GM21576 (cell line): ENCODE measurements around the gene ABCA2.

Experiments
- ATAC-seq: cut with Tn5 transposase; IDR thresholded peaks from one replicate; pipeline ENCODE4 v1.9.1; 2021; ENCODE audit warnings: mild to moderate bottlenecking, moderate library complexity; ENCODE audit not compliant: unreplicated experiment

The ABCA2 gene

GRCh38 chr9:136982232-136983051 lies 45.6 kb downstream of the ABCA2 start, which contains the start of gene LCNL1:
Gene LCNL1 (plus strand): TSS chr9:136982993. CDS start chr9:136983587, 594 bp downstream.
- no peak for ATAC-seq

GRCh38 chr9:136981588-136982231 lies 46.3 kb downstream of the ABCA2 start:
- no peak for ATAC-seq

GRCh38 chr9:136980669-136981478 lies 47.2 kb downstream of the ABCA2 start:
- ATAC-seq: no peak

GRCh38 chr9:136979769-136980587 lies 48.1 kb downstream of the ABCA2 start:
- ATAC-seq: no peak

GRCh38 chr9:136978865-136979544 lies 49.0 kb downstream of the ABCA2 start:
- no peak for ATAC-seq

- no peak for ATAC-seq
These were observed 49.8 kb downstream of the ABCA2 start for GRCh38 chr9:136978073-136978864.

- ATAC-seq: no peak
These were observed 50.4 kb downstream of the ABCA2 start for GRCh38 chr9:136977649-136978072.

- no peak for ATAC-seq
These were observed 50.8 kb downstream of the ABCA2 start, which contains the start of gene PTGDS for GRCh38 chr9:136977223-136977622. Gene PTGDS (plus strand): TSS chr9:136977504. CDS start chr9:136977579, 75 bp downstream.

GRCh38 chr9:136975644-136976043 lies 52.4 kb downstream of the ABCA2 start:
- ATAC-seq: no peak

GRCh38 chr9:136974817-136975535 lies 53.1 kb downstream of the ABCA2 start:
- ATAC-seq: no peak

- no peak for ATAC-seq
These were observed 54.1 kb downstream of the ABCA2 start for GRCh38 chr9:136973618-136974617.

GRCh38 chr9:136972743-136973142 lies 55.3 kb downstream of the ABCA2 start:
- ATAC-seq: no peak

GRCh38 chr9:136972335-136972734 lies 55.7 kb downstream of the ABCA2 start:
- no peak for ATAC-seq

GRCh38 chr9:136971746-136972145 lies 56.3 kb downstream of the ABCA2 start:
- no peak for ATAC-seq

- no peak for ATAC-seq
These were observed 57.7 kb downstream of the ABCA2 start for GRCh38 chr9:136970361-136970760.

- no peak for ATAC-seq
These were observed 58.3 kb downstream of the ABCA2 start for GRCh38 chr9:136969774-136970173.

GRCh38 chr9:136969150-136969549 lies 58.9 kb downstream of the ABCA2 start:
- ATAC-seq: no peak
